HepG2 (cell line): Measurements from ENCODE around the gene COL9A3. TPM values are rescaled to one million over a fixed set of nuclear protein-coding genes. Genes with fewer than 3 reads are reported as not detected.

Experiments used
- FOXA3 ChIP-seq: IDR thresholded peaks from 2 replicates; pipeline ENCODE4 v1.6.1; 2016; ENCODE audit warnings: missing genetic modification reagents, missing compliant biosample characterization
- HDAC2 ChIP-seq: sonication (generic); formaldehyde crosslinking; IDR thresholded peaks from 2 replicates; pipeline ENCODE4 v1.4.0; 2020; ENCODE audit warnings: missing genetic modification reagents
- IRF9 ChIP-seq: sonication (generic); formaldehyde crosslinking; IDR thresholded peaks from 2 replicates; pipeline ENCODE4 v1.8.0; 2022; ENCODE audit warnings: missing genetic modification reagents, mild to moderate bottlenecking, borderline replicate concordance
- JUN ChIP-seq: sonication (generic); formaldehyde crosslinking; IDR thresholded peaks from 2 replicates; pipeline ENCODE4 v1.4.0; 2020; ENCODE audit warnings: mild to moderate bottlenecking, missing genetic modification reagents
- KLF16 ChIP-seq, 2 experiments: sonication (generic) in 1 of 2; formaldehyde crosslinking in 1 of 2; IDR thresholded peaks; 2 replicates each; pipeline versions ENCODE4 v1.6.1 to v1.8.0; 2016 to 2023; ENCODE audit warnings: missing genetic modification reagents in 2 of 2, missing compliant biosample characterization in 1 of 2
- MAX ChIP-seq: IDR thresholded peaks from 2 replicates; pipeline ENCODE4 v1.6.1; 2012; ENCODE audit warnings: inconsistent platforms
- MYC ChIP-seq: sonication (generic); formaldehyde crosslinking; IDR thresholded peaks from 2 replicates; pipeline ENCODE4 v1.9.0; 2021; ENCODE audit warnings: missing genetic modification reagents, borderline replicate concordance
- NFKBIZ ChIP-seq: IDR thresholded peaks from 2 replicates; pipeline ENCODE4 v1.6.1; 2018; ENCODE audit warnings: missing genetic modification reagents, missing compliant biosample characterization
- NFRKB ChIP-seq: fragments of 450-650 bp; IDR thresholded peaks from 2 replicates; pipeline ENCODE4 v1.6.1; 2017
- SMAD3 ChIP-seq: sonication (generic); formaldehyde crosslinking; IDR thresholded peaks from 2 replicates; pipeline ENCODE4 v1.4.0; 2020; ENCODE audit warnings: missing genetic modification reagents
- TCF12 ChIP-seq, 2 experiments: fragments of 450-650 bp in 1 of 2; sonication (generic) in 1 of 2; formaldehyde crosslinking in 1 of 2; IDR thresholded peaks; 2 replicates each; pipeline versions ENCODE4 v1.6.1 to v1.8.0; 2017 to 2022; ENCODE audit warnings: antibody characterized with exemption in 1 of 2, mild to moderate bottlenecking in 1 of 2, missing genetic modification reagents in 1 of 2, moderate library complexity in 1 of 2
- TFDP1 ChIP-seq: IDR thresholded peaks from 2 replicates; pipeline ENCODE4 v1.6.1; 2016; ENCODE audit warnings: missing compliant biosample characterization, missing genetic modification reagents, borderline replicate concordance
- THAP9 ChIP-seq: sonication (generic); formaldehyde crosslinking; IDR thresholded peaks from 2 replicates; pipeline ENCODE4; 2020; ENCODE audit warnings: missing genetic modification reagents, mild to moderate bottlenecking, borderline replicate concordance
- TIGD3 ChIP-seq: sonication (generic); formaldehyde crosslinking; IDR thresholded peaks from 2 replicates; pipeline ENCODE4 v1.5.1; 2020; ENCODE audit warnings: mild to moderate bottlenecking, missing genetic modification reagents, borderline replicate concordance
- U2AF1 ChIP-seq: fragments of 200-400 bp; formaldehyde crosslinking; optimal IDR thresholded peaks from 2 replicates; pipeline ENCODE3; 2017; ENCODE audit warnings: mild to moderate bottlenecking, low read depth, low read length
- YEATS2 ChIP-seq: sonication (generic); formaldehyde crosslinking; IDR thresholded peaks from 2 replicates; pipeline ENCODE4 v1.4.0; 2020; ENCODE audit warnings: missing genetic modification reagents, borderline replicate concordance
- ZNF10 ChIP-seq: sonication (generic); formaldehyde crosslinking; IDR thresholded peaks from 2 replicates; pipeline ENCODE4 v1.4.0; 2020; ENCODE audit warnings: mild to moderate bottlenecking, low read depth, missing genetic modification reagents, borderline replicate concordance
- ZNF570 ChIP-seq: sonication (generic); formaldehyde crosslinking; IDR thresholded peaks from 2 replicates; pipeline ENCODE4 v1.4.0; 2020; ENCODE audit warnings: mild to moderate bottlenecking, missing genetic modification reagents, borderline replicate concordance
- ZNF724P ChIP-seq: sonication (generic); formaldehyde crosslinking; IDR thresholded peaks from 2 replicates; pipeline ENCODE4 v1.8.0; 2022; ENCODE audit warnings: missing genetic modification reagents, borderline replicate concordance
- ZSCAN29 ChIP-seq: sonication (generic); formaldehyde crosslinking; conservative IDR thresholded peaks from 2 replicates; pipeline ENCODE4 v1.4.0; 2020; ENCODE audit warnings: mild to moderate bottlenecking, missing genetic modification reagents
- polyA plus RNA-seq, 8 experiments: library from polyadenylated mRNA; depleted of rRNA in 3 of 8; stranded (reverse) in 7 of 8; unstranded in 1 of 8; fragments of >200 nt; fragmentation: Illumina TruSeq in 4 of 8; extraction: Trizol in 4 of 8; gene quantifications; 2 replicates each; pipeline versions ENCODE4 v1.2.1 to v1.2.3, GENCODE V29; 2011 to 2016; ENCODE audit warnings: low read depth in 4 of 8, missing spikeins in 1 of 8, mixed read lengths in 1 of 8; ENCODE audit not compliant: insufficient read depth in 1 of 8
- total RNA-seq, 5 experiments: library from RNA; depleted of rRNA; stranded (reverse); fragments of >200 nt; fragmentation: Illumina TruSeq; extraction: Trizol; gene quantifications; 2 replicates each; pipeline ENCODE4 v1.2.3, GENCODE V29; 2016; ENCODE audit warnings: low read depth in 1 of 5

COL9A3 gene
- total and polyA plus RNA-seq, 2 of the 13 experiments (the other 11 are each of a cell fraction or from before 2014, with no cell fraction given), result 155 to 204 TPM

- 0 out of 2 replicates have a peak, but pooled peaks have one; percentile 49 for TF ChIP-seq JUN (CRISPR knock-in tag)
- no peak for TF ChIP-seq ZNF10 (CRISPR knock-in tag)
- no peak for TF ChIP-seq NFRKB
- TF ChIP-seq FOXA3 (CRISPR knock-in tag), result peak; percentile 69
- peak; percentile 96 for TF ChIP-seq MYC (CRISPR knock-in tag)
- peak; percentile 98; the same call in 1 of the 2 replicates for TF ChIP-seq IRF9 (CRISPR knock-in tag)
- TF ChIP-seq MAX, result peak; percentile 99
- TF ChIP-seq YEATS2 (CRISPR knock-in tag), result peak; percentile 83; the same call in 1 of the 2 replicates
- peak; percentile 88 for TF ChIP-seq SMAD3 (CRISPR knock-in tag)
- no peak for TF ChIP-seq ZNF570 (CRISPR knock-in tag)
- TF ChIP-seq ZSCAN29 (CRISPR knock-in tag), result no peak
- TF ChIP-seq TIGD3 (CRISPR knock-in tag), result 0 out of 2 replicates have a peak, but pooled peaks have one; percentile 76
- peak; percentile 88 for TF ChIP-seq HDAC2 (CRISPR knock-in tag)
- TF ChIP-seq NFKBIZ (CRISPR knock-in tag), result peak; percentile 96
- peak in 1 of 2 experiments; percentile 83; a peak in 2 of 4 replicates for TF ChIP-seq KLF16 (CRISPR knock-in tag; IDR thresholded peaks at IDR 0.05)
- TF ChIP-seq TFDP1 (CRISPR knock-in tag), result peak; percentile 97
- peak; percentile 92; the same call in 1 of the 2 replicates for TF ChIP-seq ZNF724P
- no peak for TF ChIP-seq TCF12 (IDR thresholded peaks at IDR 0.05)
- TF ChIP-seq TCF12 (CRISPR knock-in tag; IDR thresholded peaks at IDR 0.05), result peak; percentile 79; the same call in 1 of the 2 replicates
- TF ChIP-seq THAP9, result peak; percentile 91
- no peak for TF ChIP-seq U2AF1
Measured at GRCh38 chr20:62861726-62862336, 45.0 kb downstream of the COL9A3 start, which contains the start of gene TCFL5 (continued).
